Gastrocnemius medialis (tissue), 4 donors: ENCODE measurements around the gene CTAG2.

Experiments used
- POLR2A ChIP-seq, 2 donors: fragments of 450-650 bp; IDR thresholded peaks; one replicate each; pipeline ENCODE4 v1.6.1; 2017; ENCODE audit warnings: antibody characterized with exemption in 2 of 2, mild to moderate bottlenecking in 2 of 2, moderate library complexity in 2 of 2
- TF ChIP-seq, protein P1 (sequence below), 5 experiments: fragments of 450-650 bp in 3 of 5; fragments of 200-600 bp in 2 of 5; sonication (generic) in 2 of 5; IDR thresholded peaks in 4 of 5; conservative IDR thresholded peaks in 1 of 5; 1 replicate in 4 of 5; 2 replicates in 1 of 5; pipeline ENCODE4 v1.5.1; 2016 to 2019; ENCODE audit warnings: antibody characterized with exemption in 5 of 5, mild to moderate bottlenecking in 3 of 5, moderate library complexity in 3 of 5

DNA sequence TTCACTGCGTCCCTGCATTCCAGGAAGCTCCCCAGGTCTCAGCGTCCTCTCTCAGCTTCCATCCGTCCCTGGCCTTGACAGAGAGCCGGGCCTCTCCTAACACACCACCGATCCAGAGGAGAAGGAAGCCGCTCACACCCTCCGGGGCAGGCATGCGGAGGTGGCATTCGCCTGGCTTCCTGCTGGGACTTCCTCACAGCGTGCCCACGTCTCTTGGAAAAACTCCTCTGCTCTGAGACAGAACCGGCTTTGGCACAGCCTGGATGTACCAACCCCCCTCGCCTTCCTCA lies 3.2 kb downstream of the CTAG2 start:
- TF ChIP-seq, protein P1, sequence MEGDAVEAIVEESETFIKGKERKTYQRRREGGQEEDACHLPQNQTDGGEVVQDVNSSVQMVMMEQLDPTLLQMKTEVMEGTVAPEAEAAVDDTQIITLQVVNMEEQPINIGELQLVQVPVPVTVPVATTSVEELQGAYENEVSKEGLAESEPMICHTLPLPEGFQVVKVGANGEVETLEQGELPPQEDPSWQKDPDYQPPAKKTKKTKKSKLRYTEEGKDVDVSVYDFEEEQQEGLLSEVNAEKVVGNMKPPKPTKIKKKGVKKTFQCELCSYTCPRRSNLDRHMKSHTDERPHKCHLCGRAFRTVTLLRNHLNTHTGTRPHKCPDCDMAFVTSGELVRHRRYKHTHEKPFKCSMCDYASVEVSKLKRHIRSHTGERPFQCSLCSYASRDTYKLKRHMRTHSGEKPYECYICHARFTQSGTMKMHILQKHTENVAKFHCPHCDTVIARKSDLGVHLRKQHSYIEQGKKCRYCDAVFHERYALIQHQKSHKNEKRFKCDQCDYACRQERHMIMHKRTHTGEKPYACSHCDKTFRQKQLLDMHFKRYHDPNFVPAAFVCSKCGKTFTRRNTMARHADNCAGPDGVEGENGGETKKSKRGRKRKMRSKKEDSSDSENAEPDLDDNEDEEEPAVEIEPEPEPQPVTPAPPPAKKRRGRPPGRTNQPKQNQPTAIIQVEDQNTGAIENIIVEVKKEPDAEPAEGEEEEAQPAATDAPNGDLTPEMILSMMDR (IDR thresholded peaks at IDR 0.05 in 4 of 5, conservative IDR thresholded peaks at IDR 0.05 in 1 of 5) = no peak
- TF ChIP-seq POLR2A (IDR thresholded peaks at IDR 0.05) = no peak
